Articular chondrocyte of knee joint (primary cell): ENCODE measurements around the gene SHMT2. TPM values are rescaled to one million over a fixed set of nuclear protein-coding genes. Genes with fewer than 3 reads are reported as not detected.

Experiments used
- small RNA-seq: library from RNA; depleted of rRNA; stranded (forward); fragments of <200 nt; gene quantifications from one replicate; pipeline ENCODE3, GENCODE V24; 2012
- total RNA-seq: library from RNA; depleted of rRNA; stranded (reverse); fragments of >200 nt; gene quantifications from 2 replicates; pipeline ENCODE4 v1.2.3, GENCODE V29; 2012

Gene SHMT2
- total RNA-seq, result 251 and 302 TPM in 2 replicates

GRCh38 chr12:57229634-57230380, at the start of gene SHMT2:
Gene SHMT2, plus strand, starts transcription at chr12:57229711. Its CDS starts 68 bp downstream, at chr12:57229779.

GRCh38 chr12:57216014-57216911, 13.2 kb upstream of the SHMT2 start, which contains the start of gene NXPH4:
Gene NXPH4, plus strand, starts transcription at chr12:57216794. Its CDS starts 176 bp downstream, at chr12:57216970.

GRCh38 chr12:57250956-57251355, 21.4 kb downstream of the SHMT2 start, which contains the start of gene STAC3:
Gene STAC3, minus strand, starts transcription at chr12:57251187. Its CDS starts 1,551 bp downstream, at chr12:57249636.

Small RNAs within 50 kb of the gene (small RNA-seq; reads per million reads assigned to genes)
- gene MIR1228, result 1.6 reads per million, percentile 65 among the genes with 10 or more reads in this experiment

Other genes starting within 250 kb of the SHMT2 start
- 5.1 and 5.2 TPM in 2 replicates for gene ZBTB39, start 223.2 kb upstream of the SHMT2 start, total RNA-seq
- gene TAC3, start 213.2 kb upstream of the SHMT2 start, total RNA-seq, result not detected in 2 replicates
- 0.32 TPM in 1 of 2 replicates, not detected in the other for gene MYO1A, start 179.6 kb upstream of the SHMT2 start, total RNA-seq
- 8.5 and 15.5 TPM in 2 replicates for gene NEMP1, start 150.9 kb upstream of the SHMT2 start, total RNA-seq
- 37.0 and 46.5 TPM in 2 replicates for gene NAB2, start 140.6 kb upstream of the SHMT2 start, total RNA-seq
- 133 and 158 TPM in 2 replicates for gene STAT6, start 118.3 kb upstream of the SHMT2 start, total RNA-seq
- gene LRP1, start 101.2 kb upstream of the SHMT2 start, total RNA-seq, result 495 and 578 TPM in 2 replicates
- gene LRP1-AS, start 82.1 kb upstream of the SHMT2 start, total RNA-seq, result not detected in 2 replicates
- 4.3 and 5.2 TPM in 2 replicates for gene NXPH4, start 12.9 kb upstream of the SHMT2 start, total RNA-seq
- gene STAC3, start 21.5 kb downstream of the SHMT2 start, total RNA-seq, result 0.54 and 0.65 TPM in 2 replicates
- gene R3HDM2, start 201.3 kb downstream of the SHMT2 start, total RNA-seq, result 25.5 and 27.0 TPM in 2 replicates
- under 0.01 TPM in 1 of 2 replicates, not detected in the other for gene INHBC, start 205.1 kb downstream of the SHMT2 start, total RNA-seq
- gene INHBE, start 225.6 kb downstream of the SHMT2 start, total RNA-seq, result 0.22 TPM in 1 of 2 replicates, not detected in the other
- gene GLI1, start 230.1 kb downstream of the SHMT2 start, total RNA-seq, result 0.11 and 0.26 TPM in 2 replicates